T follicular helper cell (primary cell): ENCODE data around the gene ZNF608.

Experiments
- DNase-seq: peaks from one replicate; pipeline ENCODE4 v3.0.0-alpha.2; 2020; ENCODE audit warnings: low read depth

Gene ZNF608

DNA sequence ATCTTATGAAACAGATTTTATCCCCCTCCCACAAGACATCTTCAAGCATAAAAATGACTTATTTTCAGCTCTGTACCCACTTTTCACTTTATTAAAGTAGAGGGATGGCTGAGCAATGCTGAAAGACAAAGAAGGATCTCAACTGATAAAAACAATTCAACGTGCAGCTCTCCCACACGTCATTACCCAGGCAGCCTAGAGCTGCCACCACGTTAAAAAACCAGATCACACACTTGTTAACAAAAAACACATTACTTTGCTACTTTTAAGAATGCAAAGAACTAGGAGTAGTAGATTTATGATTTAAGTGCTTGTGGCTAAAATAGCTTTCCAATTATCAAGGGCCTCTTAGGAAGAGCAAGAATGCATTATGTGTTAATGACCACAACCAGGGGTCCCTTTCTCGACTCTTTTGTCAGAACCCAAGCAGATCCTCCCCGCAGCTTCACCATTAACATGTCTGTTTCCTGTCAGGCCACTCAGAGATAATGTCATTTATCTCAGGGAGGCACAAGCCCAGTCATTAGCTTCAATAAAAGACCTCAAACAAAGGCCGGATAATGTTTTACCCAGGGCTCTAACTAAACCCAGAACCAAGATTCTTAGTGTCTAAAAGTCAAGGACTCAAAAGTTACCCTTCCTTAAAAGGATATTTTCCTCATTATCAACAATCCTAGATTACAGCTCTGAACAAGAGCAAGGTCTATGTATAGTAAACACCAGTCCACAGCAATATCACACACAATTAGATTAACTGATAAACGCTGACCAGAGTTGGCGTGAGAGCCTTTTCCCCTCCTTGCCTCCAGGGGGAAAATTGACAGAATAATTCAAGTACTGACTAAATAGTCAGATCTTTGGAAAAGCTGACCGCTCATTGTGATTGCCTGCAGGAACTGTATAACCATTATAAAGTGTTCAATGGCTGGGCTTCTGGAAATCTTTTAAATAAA is 7.5 kb downstream of the ZNF608 start:
- DNase-seq, result no peak

DNA sequence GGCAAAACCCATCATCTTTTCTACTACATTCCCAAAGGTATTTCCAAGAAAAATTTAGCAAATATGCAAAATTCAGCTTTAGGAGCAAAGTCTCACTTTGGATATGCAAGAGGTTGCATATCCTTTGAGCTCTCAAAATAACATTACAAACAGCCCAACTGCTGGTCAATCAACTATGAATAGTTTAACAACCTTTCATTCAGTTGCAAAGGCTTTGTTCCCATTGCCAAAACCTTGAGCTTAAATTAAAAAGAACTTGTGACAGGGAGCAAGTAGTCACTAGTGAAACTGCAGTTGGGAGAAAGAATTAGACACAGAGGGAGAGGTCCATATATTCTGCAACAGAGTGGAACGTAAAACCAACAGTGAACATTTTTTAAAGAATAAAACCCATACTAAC is 8.8 kb downstream of the ZNF608 start:
- DNase-seq, result no peak

DNA sequence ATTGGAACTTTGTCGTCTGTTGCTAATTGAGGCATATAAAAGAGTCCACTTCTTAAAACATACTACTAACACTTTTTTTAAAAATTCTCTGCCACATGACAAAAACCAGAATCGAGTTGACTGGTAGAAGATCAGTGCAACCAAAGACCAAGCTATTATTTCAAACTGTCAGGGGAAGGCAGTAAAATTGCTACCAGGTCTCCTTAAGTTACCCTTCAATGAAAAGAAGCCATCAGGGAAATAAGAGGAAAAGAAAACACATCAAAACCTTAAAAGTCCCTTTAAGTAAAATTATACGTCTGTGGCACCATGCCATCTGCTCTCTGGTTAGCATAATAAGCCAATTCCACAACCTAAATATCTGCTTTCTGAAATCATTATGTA is 9.6 kb downstream of the ZNF608 start:
- DNase-seq, result no peak

DNA sequence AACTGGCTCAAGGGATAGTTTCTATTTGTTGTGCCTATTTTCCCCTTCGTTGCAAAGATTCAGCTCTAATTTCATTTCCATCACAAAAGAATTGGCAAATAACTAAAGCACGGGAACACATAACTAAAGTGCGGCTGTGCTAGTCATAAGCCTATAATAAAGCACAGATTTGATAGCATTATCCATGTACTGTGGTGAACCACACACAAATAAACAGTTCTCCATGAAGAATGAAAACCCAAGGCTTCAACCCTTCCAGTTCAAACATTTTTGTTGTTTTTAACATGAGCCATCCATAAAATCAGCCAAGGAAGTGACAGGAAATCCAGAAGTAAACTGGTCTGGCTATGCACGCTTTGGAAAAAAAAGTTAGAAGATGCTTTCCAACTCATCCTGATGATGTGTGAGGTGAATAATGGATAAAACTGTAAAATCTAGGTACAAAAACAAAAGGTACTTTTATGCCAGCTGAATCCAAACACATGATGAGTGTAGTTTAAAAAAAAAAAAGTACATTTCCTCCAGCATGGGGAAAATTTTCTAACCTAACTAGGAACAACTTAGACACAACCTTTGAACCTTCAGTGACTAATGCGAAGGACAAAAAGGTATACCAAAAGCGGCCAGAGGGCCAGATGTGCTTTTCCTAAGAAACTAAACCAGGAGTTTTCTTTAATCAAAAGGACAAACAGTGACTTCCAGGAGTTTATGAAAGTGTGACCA is 10.2 kb downstream of the ZNF608 start:
- no peak for DNase-seq

DNA sequence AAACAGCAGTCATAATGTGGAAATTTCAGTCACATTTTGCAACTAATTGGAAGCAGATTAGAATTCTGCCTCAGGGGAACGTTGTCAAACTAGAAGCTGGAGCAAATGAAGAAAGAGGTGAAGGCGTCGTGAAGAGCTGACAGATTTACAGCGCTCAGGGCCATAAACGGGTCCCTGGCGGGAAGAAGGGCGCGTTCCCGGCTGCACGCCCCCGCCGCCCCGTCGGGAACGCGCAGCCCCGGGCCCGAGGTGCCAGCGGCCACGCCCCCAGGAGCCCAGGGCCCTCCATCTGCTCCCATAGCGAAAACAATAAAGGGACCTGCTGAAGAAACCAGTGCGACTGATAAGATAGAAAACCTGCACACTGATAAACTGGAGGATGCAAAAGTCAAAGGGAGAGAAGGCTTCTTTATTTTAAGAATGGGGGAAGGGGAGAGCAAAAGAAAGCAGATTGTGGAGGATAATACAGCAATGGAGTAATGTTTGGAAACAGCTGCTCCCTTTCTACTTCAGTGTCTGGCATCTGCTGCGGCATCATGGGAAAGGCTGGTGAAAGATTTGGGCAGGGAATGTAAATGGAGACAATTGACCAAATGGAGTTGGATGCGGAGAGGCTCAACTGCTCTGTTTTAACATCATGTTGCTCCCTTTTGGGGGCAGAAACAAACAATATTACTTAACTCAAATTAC is 11.1 kb downstream of the ZNF608 start:
- DNase-seq, result no peak

DNA sequence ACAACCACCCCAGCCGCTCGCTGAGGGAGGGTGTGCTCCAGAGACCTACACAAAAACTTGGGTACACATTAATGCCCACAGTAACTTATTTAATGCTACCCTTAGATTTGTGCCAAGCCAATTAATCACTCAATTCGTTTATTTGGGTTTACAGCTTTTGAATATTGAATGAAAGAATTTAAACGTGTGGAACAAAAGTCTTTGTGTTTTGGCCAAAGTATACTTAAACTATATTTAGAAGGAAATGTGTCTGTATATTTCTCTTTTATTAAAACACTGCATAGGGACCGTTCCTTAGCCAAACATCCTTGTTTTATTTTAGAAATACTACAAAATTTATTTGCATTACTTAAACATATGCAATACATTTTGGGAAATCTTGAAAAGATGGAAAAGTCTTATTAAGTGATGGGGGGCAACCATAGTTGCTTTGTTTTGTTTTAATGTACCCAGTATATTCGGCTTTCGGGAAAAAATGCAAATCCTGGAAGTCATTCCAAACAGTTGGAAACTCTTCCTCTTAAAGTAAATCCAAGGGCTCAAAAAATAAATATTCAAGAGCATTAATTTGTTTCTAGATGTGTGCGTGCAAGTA is 11.8 kb downstream of the ZNF608 start:
- DNase-seq, result no peak

DNA sequence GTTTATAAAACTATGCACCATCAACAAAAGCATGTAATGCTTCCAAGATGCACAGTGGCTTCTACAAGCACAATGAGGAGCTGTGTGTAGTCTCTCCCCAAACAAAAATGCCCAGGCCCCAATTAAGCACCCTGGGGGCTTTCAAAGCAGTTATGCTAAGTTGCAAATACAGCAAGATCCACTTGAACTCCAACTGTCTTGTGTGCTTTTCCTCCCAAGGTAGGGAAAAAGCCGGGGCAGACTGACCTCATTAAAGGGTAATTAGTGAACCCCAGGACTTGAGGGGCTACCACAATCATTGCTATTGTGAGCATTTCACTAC is 13.1 kb downstream of the ZNF608 start:
- no peak for DNase-seq

DNA sequence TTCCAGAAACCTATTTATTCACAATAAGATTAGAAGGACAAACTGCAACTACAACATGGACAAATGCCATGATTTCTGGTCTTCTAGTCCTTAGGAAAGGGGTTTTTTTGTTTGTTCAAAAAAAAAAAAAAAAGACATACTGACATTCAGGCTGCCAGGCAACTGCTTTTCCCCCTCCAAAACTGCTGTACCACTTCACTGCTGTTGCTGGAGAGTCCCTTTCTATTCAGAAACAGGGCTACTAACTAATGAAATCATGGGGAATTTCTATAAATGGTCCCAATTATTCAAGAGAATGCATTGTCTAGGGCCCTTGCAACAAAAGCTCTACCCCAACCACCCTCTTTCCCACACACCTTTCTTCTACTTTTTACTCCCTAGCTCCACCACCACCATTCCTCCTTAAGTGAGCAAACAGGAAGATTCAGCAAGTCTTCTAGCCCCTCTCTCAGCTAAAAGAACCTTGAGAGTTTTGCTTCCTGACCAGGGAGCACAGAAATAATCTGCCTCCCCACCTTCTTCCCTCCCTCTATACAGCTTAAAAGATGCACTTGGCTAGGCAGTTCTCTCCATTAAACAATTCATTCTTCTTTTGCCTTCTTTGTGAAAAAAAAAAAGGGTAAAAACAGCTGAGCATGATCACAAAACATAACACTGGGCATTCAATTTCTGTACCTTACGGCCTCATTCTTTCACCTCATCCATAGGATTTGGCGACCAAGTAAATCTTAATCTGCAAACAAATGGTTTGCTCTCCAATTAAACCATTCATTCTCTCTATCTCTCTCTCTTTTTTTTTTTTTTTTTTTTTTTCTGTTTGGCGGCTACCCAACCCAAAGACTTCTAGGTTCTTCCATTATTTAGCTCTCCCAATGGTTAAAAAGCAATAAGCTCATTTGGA is 13.8 kb downstream of the ZNF608 start:
- no peak for DNase-seq

DNA sequence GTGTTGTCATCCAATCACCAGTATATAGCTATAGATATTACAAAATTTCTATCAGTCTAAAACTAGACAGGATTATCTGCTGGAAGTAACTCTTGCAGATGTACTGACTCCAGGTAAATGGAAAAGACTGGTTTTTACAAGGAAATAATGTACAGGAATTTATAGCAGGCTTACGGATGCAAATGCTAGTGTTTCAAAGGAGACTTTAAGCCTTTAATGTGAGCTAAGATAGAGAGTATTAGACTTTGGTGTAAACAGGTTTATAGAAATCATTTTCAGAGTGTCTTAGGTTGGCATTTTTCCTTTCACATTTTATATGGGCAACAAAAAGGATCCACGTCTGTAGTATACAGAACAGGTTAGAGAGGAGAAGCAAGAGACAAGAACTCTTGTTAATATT is 16.1 kb downstream of the ZNF608 start:
- DNase-seq, result no peak

DNA sequence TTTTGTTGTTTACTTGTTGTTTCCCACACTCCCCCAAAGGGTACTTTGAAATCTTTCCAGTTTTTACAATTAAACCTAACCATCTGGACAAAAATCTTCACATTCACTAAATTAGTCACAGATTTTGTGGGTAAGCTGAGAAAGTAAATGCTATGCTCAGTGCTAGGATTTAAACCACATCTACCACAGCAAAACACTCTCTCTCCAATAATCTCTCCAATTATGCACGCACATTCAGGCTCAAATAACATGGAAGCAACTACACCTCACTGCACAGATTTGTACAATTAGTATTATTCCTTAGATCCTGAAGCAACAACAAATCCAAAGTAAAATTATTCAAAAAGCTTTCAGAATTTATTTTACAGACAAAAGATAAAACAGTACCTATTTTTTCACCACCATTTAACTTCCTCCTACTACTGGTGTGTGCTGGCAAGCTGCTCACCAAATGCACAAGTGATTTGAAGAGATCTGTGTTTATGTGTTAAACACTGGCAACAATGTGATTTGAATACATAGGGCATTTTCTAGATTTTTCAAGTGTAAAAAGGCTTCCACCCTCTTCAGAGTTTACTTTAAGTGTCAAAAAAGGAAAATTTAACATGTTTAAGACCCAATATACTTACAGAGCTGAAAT is 16.6 kb downstream of the ZNF608 start:
- no peak for DNase-seq

DNA sequence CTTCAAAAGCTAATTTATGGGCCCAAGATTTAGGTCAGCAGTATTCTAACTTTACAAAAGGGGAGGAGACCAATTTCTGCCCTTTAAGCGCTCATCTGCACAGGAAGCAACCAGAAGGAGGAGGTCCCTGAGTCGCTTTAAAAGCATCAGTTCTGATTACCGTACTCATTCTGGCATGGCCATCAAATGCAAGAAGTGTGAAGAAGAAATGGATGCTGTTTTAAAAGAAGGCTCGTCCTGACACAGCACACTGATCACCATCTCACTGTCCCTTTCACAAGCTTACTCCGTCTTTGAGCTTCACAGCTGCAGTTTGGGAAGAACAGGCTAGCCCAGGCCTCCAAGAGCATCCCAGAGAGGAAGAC is 17.5 kb downstream of the ZNF608 start:
- no peak for DNase-seq

DNA sequence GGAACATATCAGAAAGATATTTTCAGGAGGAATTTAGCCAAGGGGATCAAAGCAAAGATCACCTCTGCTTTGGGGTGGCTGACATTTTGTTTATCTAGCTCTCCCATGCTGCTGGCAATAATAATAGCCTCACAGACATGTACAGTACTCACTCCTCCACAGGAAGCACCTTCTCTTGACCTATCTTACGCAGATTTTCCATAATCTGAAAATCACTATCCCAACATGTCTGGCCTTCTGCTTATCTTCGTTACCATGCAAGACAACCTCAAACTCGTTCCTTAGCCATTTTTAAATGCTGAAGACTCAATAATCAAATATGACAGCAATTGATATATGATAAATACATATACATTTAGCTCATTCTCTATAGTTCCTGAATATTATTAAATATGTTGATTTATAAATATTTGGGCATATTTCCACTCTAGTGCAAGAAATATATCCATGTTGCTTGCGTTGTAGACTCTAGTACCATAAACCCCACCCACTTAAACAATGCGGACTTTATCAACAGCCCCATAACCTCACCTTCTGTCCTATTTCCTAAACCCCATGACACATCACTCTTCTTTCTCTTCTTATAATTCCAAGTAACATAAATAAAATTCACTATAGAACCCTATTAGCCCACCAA is 18.0 kb downstream of the ZNF608 start:
- no peak for DNase-seq

DNA sequence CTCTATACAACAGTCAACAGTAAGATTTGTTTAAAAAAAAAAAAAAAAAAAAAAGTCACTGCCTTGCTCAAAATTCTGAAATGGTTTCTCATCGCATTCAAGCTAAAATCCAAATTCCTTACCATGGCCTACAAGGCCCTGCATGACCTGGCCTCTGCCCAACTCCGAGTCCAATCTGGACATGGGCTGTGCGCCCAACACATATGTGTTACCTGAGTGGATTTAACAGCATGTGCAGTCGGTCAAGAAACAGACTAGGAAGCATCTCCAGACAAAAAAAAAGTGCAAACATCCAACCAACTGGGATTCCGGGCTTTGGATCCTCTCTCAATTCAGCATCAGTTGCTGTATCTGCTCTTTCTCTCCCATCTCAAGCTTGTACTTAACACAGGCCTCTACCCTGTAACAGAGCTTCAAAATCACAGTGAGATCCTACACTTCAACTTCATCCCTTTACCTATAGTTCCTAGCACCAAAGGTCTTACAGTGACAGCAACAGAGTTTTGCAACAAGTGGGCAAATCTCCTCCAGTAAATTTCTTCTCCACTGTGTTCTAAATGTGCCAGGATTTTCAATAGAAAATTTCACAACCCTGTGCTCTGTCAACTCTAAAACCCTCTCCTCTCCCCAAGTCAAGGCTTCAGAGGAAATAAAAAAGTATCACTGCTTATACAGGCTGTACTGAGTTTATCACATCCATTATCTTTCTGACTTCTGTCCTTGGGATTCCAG is 19.6 kb downstream of the ZNF608 start:
- DNase-seq, result no peak

DNA sequence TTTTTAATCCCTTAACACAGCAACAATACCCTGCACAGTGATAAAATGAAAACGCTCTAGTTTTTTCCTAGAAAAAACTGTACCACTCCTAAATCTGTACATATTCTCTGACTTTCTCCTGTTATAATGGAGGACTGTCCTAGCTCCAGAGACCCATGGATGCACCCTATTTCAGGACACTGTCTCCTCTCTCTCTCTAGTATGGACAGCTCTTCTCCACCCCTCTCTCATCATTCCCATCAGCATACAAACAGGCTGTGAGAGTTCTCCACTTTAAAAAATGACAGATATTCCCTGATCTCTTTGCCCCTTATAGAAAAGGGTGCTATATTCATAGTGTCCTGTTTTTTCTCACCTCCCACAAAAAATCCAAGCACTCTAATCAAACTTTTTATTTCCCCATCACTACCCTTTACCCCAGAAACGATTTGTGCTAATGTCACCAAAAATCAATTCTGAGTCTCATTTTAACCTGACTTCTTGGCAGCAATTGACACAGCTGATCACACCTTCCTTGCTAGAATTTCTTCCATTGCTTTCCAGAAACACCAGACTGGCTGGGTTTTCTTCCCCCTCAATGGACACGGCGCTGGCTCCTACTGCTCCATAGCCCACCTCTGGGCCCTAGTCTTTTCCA is 20.7 kb downstream of the ZNF608 start:
- no peak for DNase-seq

DNA sequence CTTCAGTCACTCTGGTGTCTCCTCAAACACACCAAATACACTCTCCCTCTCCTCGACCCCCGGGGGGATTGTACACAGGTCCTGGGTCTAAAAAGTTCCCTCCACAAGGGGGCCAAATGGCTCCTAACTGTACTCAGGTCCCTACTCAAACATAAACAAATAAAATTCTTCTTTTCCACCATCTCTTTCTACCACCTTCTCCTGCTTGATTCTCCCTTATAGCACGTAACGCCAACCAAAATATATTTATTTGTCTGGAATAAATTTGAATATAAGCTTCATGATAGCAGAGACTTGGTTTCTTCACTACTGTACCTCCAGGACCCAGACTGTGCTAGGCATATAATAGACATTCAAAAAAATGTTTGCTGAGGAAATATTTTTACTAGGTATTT is 21.4 kb downstream of the ZNF608 start:
- DNase-seq, result no peak

DNA sequence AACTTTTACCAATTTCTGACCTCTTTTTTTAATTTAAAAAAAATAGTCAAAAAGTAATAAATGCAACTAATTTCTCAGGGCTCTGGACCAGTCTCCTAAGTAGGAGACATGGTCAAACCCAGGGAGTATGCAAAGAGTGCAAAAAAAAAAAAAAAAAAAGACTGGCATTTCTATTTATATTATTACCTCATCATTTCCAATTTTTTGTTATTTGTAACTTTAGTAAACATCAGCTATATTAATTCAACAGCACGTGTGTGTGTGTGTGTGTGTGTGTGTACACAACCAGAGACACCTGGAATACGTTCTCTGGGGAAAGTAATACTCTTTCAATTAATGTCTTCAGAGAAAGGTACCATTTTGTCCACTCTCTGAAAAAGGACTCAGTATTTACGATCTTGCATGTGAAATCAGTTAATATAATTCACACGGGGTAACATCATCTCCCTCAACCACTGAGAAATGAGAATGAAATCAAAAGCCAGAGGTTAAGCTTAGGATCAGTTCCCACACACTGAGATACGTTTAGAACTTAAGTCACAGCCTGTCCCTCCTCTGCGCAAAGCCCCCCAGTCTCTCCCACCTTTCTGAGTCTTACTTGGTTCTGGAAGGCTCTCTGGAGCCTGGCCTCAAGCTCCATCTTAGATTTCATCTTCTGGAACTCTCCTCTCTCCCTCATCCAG is 21.9 kb downstream of the ZNF608 start:
- no peak for DNase-seq

DNA sequence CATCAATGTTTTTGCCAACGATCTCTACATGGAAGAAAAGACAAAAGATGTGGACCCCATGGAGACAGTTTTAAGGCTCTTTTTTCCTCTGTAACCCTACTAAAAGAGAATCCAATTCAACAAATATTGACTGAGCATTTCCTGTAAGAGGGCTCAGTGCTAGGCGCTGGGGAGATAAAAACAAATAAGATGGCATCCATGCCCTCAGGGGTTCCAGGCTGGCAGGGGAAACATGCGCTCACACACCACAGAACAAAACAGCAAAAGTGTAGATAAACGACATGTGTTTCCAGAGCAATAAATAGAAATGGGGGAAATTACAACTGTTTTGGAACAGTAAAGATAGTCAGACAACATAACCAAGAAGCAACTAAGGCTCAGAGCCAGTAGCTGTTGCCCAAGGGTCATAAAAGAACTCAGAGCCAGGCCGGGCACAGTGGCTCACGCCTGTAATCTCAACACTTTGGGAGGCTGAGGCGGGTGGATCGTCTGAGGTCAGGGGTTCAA is 25.2 kb downstream of the ZNF608 start:
- no peak for DNase-seq

DNA sequence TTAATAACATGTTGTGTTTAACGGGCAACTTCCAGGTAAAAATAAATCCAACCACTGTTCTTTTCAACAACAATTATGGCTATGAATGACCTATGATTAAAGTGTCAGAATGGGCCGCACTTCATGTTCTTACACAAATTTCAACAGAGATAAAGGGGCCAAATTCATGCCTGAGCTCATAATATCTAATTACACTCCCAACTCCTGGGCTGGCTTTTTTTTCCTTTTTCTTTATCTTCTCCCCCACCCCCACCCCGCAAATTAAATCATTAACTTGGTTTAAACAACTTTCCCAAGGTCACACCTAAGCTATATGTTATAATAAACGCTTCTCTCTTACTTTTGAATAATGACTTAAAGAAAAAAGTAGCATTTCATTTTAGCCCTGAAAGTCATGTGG is 25.8 kb downstream of the ZNF608 start:
- no peak for DNase-seq
